Measurements from ENCODE around the gene C10orf90.

C10orf90 gene

DNA sequence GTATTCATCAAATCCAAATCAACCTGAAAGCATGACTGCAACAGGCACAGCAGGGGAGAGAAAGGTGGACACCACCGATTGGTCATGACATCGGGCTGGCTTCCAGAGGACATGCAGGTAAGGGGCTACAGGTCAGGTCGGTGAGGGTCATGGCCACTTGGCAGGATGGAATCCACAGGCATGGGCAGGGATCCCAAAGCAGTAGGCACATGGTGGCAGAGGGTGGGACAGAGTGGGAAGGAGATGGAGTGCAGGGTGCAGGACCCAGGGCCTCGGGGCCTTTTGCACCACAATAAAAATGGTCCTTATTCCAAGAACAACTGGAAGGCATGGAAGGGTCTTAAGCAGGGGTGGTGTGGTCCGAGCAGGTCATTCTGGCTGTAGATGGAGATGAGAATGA lies 33.0 kb downstream of the C10orf90 start:
- no peak for DNase-seq

DNA sequence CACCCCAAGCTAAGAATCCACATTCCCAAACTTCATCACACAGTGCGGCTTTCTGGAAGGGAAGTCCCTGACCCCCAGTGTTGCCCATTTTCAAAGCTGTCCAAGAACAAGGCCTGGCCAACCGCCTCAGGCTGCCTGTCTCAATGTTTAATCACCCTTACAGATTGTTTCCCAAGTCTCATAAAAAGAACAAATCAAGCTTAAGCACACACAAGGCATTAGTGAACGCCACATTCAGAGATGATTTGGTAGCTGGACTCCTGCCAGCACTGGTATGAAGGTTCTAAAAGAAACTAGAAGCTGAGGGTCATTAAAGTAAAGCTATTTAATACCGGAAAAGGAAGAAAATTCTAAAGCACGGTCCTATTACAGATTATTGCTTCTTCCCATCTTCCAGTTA lies 35.6 kb downstream of the C10orf90 start:
- DNase-seq, result peak in 7 of 51 donors; percentile 9 to 37 (median 22)

DNA sequence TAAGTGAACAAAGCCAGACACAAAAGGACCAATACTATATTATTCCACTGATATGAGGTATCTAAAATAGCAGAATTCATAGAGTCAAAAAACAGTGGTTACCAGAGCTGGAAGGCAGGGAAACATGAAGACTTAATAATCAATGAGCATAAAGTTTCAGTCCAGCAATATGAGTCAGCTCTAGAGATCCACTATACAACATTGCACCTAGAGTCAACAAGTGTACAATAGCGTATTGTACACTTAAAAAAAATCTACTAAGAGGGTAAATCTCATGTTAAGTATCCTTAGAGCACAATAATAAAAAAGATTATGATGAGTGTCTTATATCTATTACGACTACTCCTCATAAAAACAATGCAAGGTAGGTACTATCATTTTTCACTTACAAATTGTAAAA lies 36.1 kb downstream of the C10orf90 start:
- DNase-seq, result no peak

DNA sequence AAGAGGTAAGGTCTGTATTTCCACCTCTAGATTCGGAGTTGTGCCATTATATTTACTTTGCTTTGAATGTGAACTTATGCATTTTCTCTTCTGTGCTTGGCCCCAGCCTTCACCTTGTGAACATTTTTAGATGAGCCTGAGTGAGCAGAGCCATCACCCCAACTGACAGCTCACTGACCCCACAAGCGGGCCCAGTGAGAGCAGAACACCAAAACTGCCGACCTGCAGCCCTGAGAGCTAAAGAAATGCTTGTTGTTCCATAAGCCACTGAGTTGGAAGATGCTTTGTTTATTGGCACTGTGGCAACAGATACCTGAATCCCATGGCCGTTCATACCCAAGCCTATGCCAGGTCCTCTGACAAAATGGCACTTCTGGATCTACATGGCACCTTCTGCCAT lies 37.8 kb downstream of the C10orf90 start:
- no peak for DNase-seq

DNA sequence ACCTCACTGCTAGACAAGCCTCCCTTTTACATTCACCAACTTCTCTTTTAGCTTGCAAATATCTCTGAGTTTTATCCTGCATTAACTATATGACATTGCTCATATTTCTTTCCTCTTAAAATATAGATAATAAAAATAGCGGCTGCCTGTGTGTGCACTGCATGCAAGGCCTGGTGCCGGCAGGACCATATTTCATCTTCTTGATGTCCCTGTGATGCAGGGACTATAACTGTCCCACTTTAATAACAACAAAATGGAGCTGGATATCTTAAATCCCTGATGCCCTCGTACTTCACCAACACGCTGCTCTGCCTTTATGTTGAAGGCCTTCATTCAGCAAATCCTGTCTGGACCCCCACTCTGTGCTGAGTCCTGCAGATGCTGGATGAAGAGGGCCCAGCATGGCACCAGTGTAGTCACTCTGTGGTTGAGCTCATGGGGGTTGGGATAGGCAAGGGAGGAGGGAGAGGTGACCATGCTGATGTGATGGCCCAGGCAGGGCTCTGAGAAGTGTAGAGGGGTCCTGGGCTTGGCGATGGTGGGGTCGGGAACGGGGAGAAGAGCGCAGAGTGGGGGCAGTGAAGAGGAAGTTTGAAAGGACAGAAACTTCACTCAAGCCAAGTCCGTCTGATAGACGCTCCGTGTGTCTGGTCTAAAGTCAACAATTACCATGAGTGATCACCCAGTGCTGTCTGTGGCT lies 40.4 kb downstream of the C10orf90 start:
- no peak for DNase-seq

DNA sequence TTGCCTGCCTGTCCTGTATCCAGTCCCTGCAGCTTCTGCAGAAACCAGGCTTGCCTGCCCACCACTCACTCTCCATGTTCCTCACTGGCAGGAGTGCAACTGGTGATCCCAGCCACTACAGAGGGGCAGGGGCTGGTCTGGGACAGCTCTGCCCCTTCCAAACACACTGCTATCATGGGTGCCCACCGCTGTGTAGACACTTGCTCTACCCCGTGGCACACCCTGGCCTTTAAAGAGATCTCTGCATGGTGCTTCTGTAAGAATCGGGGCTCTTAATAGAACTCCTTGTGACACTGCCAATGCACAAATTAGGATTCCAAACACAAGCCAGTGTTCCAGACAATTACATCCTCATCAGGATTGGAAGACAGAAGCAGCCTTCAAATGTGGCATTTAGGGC lies 41.7 kb downstream of the C10orf90 start:
- DNase-seq, result peak in 33 of 51 donors; percentile 12 to 85 (median 45)

DNA sequence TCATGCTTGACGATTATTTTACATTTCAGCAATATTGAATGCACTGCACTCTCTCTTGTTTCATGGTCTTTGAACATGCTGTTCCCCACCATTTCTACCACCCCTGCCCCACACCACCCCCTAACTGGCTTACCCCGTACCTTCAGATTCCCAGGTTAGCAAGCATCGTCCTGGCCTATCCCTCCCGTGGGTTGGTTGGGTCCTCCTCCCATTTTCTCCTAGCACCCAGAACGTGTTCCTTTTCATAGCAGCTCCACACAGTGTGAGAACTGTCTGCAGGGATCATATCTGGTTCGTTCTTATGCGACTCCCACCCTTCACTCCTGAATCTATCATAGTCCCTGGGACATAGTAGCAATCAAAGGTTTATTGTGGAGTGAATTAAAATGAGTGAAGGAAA lies 48.6 kb downstream of the C10orf90 start:
- no peak for DNase-seq

DNA sequence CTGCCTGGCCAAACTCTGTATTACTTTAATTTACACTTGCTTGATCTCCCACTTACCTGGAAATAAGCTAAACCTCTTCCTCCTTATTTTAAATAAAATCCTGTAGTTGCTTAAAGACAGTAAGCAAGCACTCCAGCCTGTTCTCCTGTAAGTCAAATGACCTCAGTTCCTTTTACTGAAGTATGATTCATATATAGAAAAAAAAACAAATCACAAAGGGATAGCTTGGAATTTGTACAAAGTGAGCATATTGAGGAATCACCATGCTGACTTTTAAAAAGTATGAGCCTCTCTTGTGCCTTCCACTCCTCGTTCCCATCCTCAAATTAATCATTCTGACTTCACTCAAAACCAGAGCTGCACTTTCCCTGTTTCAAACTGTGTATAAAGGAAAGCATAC lies 52.0 kb downstream of the C10orf90 start:
- no peak for DNase-seq

DNA sequence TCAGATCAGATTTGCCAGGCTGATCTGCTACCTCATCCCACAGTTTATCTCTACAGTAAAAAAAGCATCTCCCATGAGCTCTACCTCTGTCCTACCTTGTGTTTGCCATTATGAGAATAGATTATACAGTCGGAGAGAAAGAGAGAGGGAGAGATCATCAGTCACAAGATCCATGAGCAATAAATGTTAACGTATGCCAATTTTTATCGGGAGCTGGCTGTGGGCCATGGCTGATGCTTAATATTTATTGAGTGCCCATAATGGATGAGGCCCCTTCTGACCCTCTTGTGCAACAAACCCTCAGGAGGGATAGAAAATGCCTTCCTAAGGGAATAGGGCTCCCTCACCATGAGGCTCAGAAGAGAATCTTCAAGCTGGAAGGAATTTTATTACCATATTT lies 52.8 kb downstream of the C10orf90 start:
- no peak for DNase-seq

DNA sequence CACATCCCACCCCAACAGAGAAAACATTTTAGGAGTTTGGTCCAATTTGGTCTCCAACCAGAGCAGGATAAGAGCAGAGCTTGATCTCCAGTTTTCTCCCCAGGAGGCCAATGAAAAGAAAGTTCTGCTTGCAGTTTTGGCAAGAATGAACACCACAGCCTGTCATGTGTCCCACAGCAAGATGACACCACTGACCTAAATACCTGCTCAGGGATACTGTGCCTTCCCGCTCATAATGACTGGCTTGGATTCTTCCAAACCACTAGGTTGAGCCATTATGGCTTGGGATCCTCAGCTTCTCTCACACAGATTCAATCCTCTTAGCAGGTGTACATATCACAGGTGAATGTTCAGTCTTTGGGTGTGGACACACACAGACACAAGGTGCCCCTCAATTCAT lies 53.3 kb downstream of the C10orf90 start:
- DNase-seq, result no peak

DNA sequence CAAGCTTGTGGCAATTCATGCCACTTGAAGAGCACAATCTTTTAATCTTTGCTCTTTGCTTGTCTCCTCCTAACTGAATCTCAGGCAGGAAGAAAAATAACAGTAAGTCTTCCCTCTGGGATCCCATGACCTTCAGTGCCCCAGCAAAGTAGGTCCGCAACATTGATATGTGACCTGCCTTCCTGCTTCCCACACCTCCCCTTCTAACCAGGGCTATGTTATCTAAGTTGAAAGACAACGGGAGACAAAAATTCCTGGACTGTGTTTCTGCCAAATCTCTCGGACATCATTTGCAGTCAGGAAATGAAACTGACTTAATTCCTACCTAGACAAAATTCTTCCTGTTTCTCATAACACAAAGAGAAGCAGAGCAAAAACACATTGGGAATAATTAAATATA lies 53.8 kb downstream of the C10orf90 start:
- no peak for DNase-seq

DNA sequence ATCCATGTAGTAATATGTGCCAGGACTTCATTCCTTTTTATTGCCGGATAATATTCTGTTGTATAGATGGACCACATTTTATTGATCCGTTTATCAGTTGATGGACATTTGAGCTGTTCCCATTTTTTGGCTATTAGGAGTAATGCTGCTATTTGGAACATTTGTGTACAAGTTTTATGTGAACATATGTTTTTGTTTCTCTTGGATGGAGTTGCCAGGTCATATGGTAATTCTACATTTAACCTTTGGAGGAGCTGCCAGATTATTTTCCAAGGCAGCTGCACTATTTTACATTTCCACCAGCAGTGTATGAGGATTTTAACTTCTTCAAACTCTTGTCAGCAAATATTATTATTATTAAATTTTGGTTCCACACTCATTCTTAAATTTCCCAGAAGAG lies 59.2 kb downstream of the C10orf90 start:
- no peak for DNase-seq

DNA sequence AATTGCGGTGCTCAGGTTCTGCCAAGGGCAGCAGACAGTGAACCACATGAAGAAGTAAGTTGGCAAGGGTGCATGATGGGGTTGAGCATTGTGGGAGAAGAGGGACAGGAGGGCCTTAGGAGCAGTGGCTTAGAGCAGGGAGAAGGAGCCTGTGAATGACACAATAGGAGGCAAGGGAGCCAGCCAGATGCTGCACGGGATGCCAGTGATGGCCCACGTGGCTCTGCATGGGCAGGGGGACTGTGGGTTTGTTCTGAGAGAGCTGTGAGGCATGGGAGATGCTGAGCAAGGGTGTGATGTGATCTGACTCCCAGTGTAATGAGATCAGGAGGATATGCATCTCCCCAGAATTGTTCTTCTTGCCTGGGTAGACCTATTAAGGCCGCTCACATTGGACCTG lies 60.9 kb downstream of the C10orf90 start:
- peak in 32 of 51 donors; percentile 10 to 69 (median 33) for DNase-seq

DNA sequence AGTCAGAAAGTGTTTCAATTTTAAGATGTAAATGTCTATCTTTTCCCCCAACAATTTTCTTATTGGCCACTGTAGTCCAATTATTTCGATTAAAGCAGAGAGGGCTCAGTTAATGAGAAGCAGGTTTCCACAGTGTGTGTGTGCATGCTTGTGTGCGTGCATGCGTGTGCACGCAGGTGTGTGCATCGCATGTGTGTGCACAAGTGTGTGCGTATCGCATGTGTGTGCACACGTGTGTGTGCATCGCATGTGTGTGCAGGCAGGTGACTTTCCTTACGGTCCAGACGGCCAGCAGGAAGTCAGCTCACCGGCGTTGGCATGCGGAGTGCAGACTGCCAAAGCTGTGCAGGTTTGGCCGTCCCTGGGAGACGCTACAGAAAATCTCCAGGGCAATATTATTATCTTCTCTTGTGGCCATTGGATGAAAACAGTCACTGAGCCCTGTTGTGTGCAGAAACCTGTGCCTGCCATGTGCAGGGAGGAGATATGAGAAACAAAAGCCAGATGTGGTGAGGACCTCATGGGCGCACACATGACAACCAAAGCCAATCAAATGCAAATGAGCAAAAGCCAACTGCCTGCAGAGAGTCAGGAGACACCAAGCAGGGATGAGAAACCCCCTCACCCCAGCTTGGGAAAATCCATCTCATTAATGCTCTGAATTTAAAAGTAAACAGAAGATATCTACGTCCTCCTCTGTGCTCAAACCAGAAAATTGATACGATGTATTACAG lies 70.4 kb downstream of the C10orf90 start:
- no peak for DNase-seq

DNA sequence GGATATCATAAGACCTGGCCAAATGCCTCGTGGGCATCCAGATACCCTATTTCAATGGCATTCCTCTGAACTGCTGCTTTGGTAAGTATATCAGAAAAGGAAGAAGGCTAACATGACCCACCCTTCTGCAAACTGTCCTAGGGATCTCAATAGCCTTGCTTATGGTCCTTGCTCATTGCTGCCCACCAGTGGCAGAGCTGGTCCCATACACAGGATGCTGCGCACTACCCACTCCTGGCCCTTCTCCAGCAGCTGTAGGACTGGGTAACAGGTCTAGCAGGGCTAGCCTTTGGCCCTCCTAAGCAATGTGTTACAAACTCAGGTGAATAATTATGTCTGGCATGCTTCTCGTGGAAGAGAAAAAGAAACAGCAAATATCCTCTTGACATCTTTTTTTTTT lies 72.5 kb downstream of the C10orf90 start:
- DNase-seq, result peak in 25 of 51 donors; percentile 4 to 67 (median 43)

DNA sequence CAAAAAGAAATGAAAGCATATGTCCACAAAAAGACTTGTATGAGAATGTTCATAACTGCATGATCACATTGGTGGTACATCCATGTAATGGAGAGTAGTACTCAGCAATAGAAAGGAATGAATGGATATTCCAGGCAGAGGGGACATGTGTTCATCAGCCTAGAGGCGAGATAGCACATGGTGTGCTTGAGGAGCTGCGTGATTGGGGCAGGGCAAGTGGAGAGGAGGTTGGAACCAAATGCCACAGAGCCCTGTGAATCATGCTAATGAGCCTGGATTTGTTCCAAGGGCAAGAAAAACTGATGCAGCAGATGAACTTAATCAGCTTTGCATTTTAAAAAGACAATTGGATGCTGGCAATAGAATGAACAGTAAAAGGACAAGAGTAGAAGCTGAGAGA lies 73.3 kb downstream of the C10orf90 start:
- no peak for DNase-seq

DNA sequence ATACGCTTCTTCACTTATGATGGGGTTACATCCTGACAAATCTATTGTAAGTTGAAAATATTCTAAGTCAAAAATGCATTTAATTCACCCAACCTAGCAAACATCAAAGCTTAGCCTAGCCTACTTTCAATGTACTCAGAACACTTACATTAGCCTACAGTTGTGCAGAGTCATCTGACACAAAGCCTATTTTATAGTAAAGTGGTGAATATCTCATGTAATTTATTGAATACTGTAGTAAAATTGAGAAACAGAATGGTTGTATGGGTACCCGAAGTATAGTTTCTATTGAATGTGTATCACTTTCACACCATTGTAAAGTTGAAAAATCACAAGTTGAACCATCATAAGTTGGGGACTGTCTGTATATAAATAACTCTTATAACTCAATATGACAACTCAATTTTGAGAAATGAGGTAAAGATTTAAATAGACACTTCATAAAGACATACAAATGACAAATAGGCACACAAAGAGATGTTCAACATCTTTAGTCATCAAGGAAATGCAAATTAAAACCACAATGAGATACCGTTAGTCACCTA lies 73.9 kb downstream of the C10orf90 start:
- DNase-seq, result no peak

DNA sequence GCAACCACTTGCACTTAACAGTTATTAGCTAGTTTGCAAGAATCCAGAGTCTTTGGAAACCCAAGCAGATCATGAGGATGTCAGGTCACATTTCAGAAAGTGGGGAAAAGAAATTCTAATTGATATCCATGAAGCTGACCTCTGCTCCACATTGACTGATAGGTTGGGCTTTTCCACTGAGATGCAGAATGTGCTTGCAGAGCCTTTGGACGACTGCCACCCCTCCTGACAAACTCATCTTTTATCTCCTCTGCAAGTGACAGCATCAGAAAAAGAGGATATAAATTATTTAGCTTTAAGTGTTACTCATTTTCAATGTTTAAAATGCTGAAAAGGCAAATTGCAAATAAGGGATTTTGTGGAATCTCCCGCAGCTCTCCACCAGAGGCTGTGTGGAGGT lies 75.3 kb downstream of the C10orf90 start:
- DNase-seq, result peak in 10 of 51 donors; percentile 8 to 45 (median 33)

DNA sequence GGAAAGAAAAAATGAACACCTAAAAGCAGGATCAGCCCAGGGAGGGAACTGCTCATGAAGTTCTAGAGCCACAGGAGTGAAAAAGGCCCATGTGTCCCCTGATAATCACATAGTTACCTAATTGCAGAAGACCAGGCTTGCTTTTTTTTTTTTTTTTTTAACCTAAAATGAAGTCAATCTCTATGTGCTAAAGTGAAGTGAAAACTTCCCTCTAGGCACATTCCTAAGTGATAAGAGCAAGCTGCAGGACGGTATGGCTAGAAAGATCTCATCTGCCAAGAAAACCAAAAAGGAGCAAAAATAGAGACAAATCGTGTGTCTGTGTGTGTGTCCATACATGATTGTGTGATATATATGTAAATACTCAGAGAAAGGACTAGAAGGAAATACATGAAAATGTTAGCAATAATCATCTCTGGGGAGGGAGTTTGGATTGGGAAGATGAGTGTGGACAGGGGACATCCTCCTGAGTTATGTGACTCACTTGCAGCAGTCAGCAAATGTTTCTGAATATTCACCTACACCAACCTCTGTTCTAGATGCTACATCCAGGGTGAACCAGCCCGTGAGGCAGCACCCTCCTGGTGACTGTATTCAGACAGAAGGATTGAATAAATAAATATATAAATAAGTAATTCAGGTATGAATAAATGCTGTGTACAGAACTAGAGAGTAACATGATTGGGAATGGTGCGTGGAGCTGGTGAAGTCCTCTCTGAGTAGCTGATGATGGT lies 76.4 kb downstream of the C10orf90 start:
- no peak for DNase-seq

DNA sequence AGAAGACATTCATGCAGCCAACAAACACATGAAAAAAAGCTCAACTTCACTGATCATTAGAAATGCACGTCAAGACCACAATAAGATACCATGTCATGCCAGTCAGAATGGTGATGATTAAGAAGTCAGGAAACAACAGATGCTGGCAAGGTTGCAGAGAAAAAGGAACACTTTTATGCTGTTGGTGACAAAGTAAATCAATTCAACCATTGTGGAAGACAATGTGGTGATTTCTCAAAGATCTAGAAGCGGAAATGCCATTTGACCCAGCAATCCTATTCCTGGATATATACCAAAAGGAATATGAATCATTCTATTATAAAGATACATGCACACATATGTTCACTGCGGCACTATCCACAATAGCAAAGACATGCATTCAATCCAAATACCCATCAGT lies 77.6 kb downstream of the C10orf90 start:
- DNase-seq, result no peak

DNA sequence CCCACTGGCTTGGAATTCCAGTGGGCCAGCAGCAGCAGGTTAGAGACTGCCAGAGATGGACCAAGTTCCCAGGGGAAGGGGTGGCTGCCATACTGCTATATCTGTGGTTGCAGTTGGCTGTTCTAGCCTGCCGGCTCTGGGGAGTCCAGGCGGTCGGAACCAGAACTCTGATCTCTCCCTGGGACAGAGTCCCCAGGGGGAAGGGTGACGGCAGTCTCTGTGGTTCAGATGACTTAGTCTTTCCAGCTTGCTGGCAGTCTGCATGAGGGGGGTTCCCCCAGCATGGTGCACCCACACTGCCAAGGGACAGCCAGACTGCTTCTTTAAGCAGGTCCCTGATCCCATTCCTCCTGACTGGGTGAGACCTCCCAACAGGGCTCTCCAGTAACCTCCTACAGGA lies 82.5 kb downstream of the C10orf90 start:
- no peak for DNase-seq

DNA sequence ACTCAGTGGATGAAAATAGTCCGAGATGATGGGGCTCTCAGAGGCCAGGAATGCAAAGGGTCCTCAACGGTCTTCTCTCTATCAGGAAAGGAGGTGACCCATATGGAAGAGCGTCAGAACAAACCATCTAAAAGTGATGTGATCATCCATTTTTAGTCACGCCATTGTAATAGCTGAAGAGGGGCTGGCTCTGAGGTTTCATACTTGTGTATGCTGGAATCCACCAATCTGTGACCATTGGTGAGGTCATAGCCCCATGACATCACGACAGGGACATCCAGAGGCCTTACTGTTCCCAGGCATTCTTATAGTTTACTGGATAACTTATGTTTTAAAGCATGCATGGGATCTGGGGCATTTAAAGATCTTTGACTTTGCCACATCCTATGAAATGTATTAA lies 83.6 kb downstream of the C10orf90 start:
- DNase-seq, result no peak

Measured in hypothalamus (tissue), 51 donors.